Calu3 (cell line): ENCODE data around the gene GATB. TPM values are rescaled to one million over a fixed set of nuclear protein-coding genes. Genes with fewer than 3 reads are reported as not detected.

Experiments
- BruUV-seq: library from RNA; stranded (reverse); fragments of 400-500 nt; replicated peaks from 2 replicates; lab custom pipeline; 2021; lab: Mats Ljungman, UMichigan
- CTCF ChIA-PET: fragments of 300-600 bp; sonication (Branson Sonifier 250); formaldehyde crosslinking; loops from one replicate; lab custom pipeline; 2022; ENCODE audit warnings: antibody characterized with exemption; lab: Charles Lee
- DNase-seq: peaks from one replicate; pipeline ENCODE4 v3.0.0; 2022
- H3K27ac Mint-ChIP-seq: one replicate; pipeline ENCODE4 v1.8.0; 2022; ENCODE audit warnings: mixed read lengths; ENCODE audit not compliant: unreplicated experiment
- H3K27me3 Mint-ChIP-seq: one replicate; pipeline ENCODE4 v1.8.0; 2022; ENCODE audit warnings: mixed read lengths; ENCODE audit not compliant: unreplicated experiment
- H3K36me3 Mint-ChIP-seq: one replicate; pipeline ENCODE4 v1.8.0; 2022; ENCODE audit warnings: mild to moderate bottlenecking, moderate library complexity, mixed read lengths; ENCODE audit not compliant: insufficient read depth, unreplicated experiment
- H3K4me1 Mint-ChIP-seq: one replicate; pipeline ENCODE4 v1.8.0; 2022; ENCODE audit warnings: mild to moderate bottlenecking, low read depth, mixed read lengths; ENCODE audit not compliant: unreplicated experiment
- H3K4me3 Mint-ChIP-seq: one replicate; pipeline ENCODE4 v1.8.0; 2022; ENCODE audit warnings: mild to moderate bottlenecking, low read depth, moderate library complexity, mixed read lengths; ENCODE audit not compliant: unreplicated experiment
- H3K9me3 Mint-ChIP-seq: one replicate; pipeline ENCODE4 v1.8.0; 2022; ENCODE audit warnings: low read depth, mixed read lengths; ENCODE audit not compliant: unreplicated experiment
- CTCF ChIP-seq: fragments of 200-600 bp; IDR thresholded peaks from one replicate; pipeline ENCODE4 v1.8.0; 2022; ENCODE audit warnings: antibody characterized with exemption; ENCODE audit not compliant: unreplicated experiment
- intact Hi-C: fragments of 100-400 bp; cut with micrococcal nuclease; formaldehyde crosslinking; loops from one replicate; pipeline ENCODE4 v1.10.0; 2022; ENCODE audit not compliant: unreplicated experiment
- total RNA-seq: library from RNA; stranded (reverse); gene quantifications from 2 replicates; pipeline ENCODE4 v1.2.3, GENCODE V29; 2022

The GATB gene
- total RNA-seq, 1 experiment from 2014 or later, result 11.6 TPM

GRCh38 chr4:151760002-151760401, 805 bp downstream of the GATB start:
- H3K4me3 Mint-ChIP-seq, result peak overlapping the region; percentile 99

GRCh38 chr4:151753056-151753455, 7.8 kb downstream of the GATB start:
- no TSS peak for BruUV-seq
- DNase-seq, result no peak
- no peak for TF ChIP-seq CTCF
- Mint-ChIP-seq H3K4me1 (no peaks in the 10 kb centered on the region), H3K36me3 (no peaks in the 10 kb centered on the region), H3K9me3 (no peaks in the 10 kb centered on the region), H3K27ac (no peak overlapping the region), H3K27me3 (no peaks in the 10 kb centered on the region), H3K4me3 (no peak overlapping the region)
- intact Hi-C loops, result no loop called here
- CTCF ChIA-PET, result no interaction called here

More at GRCh38 chr4:151760002-151760401, 805 bp downstream of the GATB start:
- Mint-ChIP-seq H3K36me3 (peaks cover 10% of the 10 kb centered on the region), H3K27ac (peak overlapping the region; percentile 99), H3K9me3 (no peaks in the 10 kb centered on the region), H3K27me3 (peaks cover 25% of the 10 kb centered on the region), H3K4me1 (no peaks in the 10 kb centered on the region)
- BruUV-seq, result no TSS peak
- no peak for DNase-seq
- no peak for TF ChIP-seq CTCF
- intact Hi-C loops, result no loop called here
- CTCF ChIA-PET, result no interaction called here

- H3K27me3 Mint-ChIP-seq, result no peaks in the 10 kb centered on the region
- no peaks in the 10 kb centered on the region for H3K9me3 Mint-ChIP-seq
- BruUV-seq, result no TSS peak
- no peak for DNase-seq
- CTCF ChIA-PET, result no interaction called here
- no peak overlapping the region for H3K27ac Mint-ChIP-seq
- no peak overlapping the region for H3K4me3 Mint-ChIP-seq
- no peak for TF ChIP-seq CTCF
- H3K36me3 Mint-ChIP-seq, result no peaks in the 10 kb centered on the region
- intact Hi-C loops, result no loop called here
- no peaks in the 10 kb centered on the region for H3K4me1 Mint-ChIP-seq
Observed at GRCh38 chr4:151750156-151750555, 10.7 kb downstream of the GATB start.

- no peaks in the 10 kb centered on the region for H3K4me1 Mint-ChIP-seq
- no peak overlapping the region for H3K27ac Mint-ChIP-seq
- no peak for DNase-seq
- H3K4me3 Mint-ChIP-seq, result no peak overlapping the region
- no peak for TF ChIP-seq CTCF
- CTCF ChIA-PET, result no interaction called here
- H3K9me3 Mint-ChIP-seq, result no peaks in the 10 kb centered on the region
- H3K36me3 Mint-ChIP-seq, result no peaks in the 10 kb centered on the region
- intact Hi-C loops, result no loop called here
- no TSS peak for BruUV-seq
- H3K27me3 Mint-ChIP-seq, result no peaks in the 10 kb centered on the region
Observed at GRCh38 chr4:151745481-151746231, 15.2 kb downstream of the GATB start.
